GM18870 (cell line): Measurements from ENCODE around the gene SUPT6H.
A peak's percentile ranks its signal among the peaks of the same experiment; 100 is the strongest.

ENCODE experiments used
- ATAC-seq: cut with Tn5 transposase; IDR thresholded peaks from one replicate; pipeline ENCODE4 v1.9.1; 2021; ENCODE audit warnings: moderate library complexity; ENCODE audit not compliant: unreplicated experiment

Gene SUPT6H

GRCh38 chr17:28700278-28700677, 38.3 kb downstream of the SUPT6H start:
- ATAC-seq, result no peak

- no peak for ATAC-seq
Measured at GRCh38 chr17:28700830-28701492, 39.0 kb downstream of the SUPT6H start.

GRCh38 chr17:28702026-28702751, 40.2 kb downstream of the SUPT6H start:
- no peak for ATAC-seq

DNA sequence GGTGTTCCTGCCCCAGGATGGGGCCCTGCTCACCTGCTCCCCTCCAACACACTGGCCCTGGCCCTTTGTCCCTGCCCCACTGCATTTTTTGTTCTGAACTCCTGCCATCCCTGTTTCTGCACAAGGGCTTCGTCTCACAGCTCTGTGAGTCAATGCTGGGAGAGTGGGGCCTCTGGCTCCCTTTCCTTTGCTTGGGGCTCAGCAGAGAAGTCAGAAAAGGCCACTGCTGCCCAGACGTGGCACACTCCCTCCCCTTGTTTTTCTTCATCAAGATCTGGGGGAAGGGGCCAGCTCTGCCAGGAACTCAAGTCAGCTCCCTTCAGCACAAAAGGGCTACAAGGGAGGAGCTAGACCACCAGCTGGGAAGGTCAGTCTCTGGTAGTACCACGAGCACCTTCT, 40.7 kb downstream of the SUPT6H start:
- ATAC-seq, result no peak

- no peak for ATAC-seq
Measured at GRCh38 chr17:28703552-28704218, 41.7 kb downstream of the SUPT6H start.

DNA sequence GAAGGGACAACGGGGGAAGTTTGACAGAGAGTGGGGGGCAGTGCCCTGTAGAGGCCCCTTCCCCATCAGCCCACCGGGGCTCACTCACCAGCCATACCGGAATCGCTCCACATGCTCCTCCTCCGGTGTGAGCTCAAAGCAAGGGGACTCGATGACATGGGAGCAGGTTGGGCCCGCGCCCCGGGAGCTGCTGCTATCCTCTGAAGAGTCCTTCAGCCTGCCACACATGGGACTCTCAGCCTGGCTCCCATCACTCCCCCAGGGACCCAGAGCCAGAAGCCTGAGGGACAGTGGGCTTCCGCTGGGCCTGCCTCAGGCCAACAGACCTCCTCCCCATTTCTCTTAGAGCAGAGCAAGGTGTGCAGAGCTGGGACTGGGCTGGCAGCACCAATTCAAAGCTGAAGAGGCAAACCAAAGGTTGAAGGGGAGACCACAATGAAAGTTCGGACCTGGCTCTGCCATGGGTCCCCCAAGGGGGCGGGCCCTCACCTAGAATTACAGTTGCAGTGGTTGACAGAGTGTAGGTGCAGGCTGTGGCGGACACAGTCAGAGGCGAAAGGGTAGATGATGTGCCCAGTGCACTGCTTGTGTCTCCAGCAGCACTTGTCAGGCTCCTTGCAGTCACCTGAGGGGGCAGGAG, 42.3 kb downstream of the SUPT6H start:
- no peak for ATAC-seq

- no peak for ATAC-seq
Measured at GRCh38 chr17:28705074-28705659, 43.2 kb downstream of the SUPT6H start.

DNA sequence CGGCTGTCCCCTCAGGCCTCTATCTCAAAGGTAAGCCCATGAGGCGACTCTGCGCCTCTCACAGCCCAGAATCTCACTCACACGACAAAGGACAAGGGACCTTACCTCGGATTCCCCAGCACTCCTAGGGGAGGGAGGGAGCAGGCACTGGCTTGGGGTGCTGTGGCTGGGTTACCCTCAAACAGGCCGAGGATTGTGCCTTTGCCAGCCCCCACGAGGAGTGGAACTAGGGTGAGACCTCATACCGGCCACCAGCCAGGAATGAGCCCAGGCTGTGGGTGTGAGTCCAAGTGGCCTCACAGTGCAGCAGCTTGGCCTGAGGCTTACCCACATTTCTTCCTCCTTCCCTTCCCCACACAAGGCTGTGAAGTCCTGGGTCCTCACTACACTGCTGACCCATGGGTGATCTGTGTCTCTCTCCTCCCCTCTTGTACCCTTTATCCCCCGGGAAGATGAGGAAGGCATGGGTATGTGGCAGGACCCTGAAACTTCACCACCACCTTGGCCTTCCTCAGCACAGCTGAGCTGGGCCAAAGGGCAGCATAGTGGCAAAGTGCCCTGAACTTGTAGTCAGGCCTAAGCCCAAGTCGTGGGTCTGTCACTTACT, 43.8 kb downstream of the SUPT6H start:
- no peak for ATAC-seq

DNA sequence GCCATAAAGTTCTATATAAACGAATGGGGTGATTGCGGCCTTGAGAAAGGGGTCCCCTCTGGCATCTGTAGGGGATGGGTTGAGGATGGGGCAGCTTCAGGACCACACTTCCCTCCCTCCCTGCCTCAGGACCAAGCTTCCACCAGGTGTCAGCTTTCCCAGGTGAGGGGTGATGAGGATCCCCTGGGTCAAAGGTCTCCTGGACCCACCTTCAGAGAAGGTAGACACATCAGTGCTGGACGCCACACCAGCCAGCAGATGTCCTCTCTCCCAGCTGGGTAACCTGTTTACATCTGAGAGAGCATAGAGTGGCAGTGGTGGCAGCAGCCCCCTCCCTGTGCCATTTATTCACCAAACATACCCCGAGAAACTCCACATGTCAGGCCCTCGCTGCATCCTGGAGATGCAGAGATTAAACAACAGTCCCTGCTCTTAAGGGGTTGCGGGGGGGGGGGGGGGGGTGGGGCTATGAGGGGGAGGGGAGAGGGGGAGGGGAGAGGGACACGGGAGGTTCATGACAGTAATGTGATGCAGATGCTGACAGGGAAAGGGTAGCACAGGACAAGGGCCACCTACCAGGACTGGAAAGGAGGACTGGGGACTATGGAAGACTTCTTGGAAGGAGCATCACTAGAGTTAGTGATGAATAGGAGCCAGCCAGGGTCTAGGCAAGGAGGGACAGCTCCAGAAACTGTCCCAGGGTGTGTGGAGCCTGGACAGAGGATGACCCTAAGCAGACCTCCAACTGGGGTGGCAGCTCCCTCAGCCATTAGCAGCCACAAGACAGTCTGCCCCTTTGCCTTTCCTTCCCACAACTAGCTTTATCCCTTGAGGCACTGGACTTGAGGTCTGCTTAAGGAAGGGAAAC, 44.7 kb downstream of the SUPT6H start:
- ATAC-seq, result no peak

DNA sequence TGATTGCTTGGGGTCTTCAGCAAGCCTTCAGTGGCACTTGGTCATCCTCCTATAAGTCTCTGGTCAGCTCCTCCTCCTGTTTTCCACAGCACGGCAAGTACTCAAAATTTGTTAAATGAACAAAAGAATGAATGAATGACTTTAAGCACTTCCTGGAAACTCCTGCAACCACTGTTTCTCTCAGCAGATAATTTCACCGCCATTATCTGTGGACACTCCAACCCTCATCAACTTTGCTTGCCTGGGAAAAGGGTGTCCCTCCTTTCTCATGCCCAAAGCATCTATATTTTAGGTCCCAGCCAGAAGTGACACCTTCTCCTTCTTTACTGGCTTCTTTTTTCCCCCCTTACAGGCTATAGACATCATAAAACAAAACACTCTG, 45.3 kb downstream of the SUPT6H start:
- ATAC-seq, result no peak

DNA sequence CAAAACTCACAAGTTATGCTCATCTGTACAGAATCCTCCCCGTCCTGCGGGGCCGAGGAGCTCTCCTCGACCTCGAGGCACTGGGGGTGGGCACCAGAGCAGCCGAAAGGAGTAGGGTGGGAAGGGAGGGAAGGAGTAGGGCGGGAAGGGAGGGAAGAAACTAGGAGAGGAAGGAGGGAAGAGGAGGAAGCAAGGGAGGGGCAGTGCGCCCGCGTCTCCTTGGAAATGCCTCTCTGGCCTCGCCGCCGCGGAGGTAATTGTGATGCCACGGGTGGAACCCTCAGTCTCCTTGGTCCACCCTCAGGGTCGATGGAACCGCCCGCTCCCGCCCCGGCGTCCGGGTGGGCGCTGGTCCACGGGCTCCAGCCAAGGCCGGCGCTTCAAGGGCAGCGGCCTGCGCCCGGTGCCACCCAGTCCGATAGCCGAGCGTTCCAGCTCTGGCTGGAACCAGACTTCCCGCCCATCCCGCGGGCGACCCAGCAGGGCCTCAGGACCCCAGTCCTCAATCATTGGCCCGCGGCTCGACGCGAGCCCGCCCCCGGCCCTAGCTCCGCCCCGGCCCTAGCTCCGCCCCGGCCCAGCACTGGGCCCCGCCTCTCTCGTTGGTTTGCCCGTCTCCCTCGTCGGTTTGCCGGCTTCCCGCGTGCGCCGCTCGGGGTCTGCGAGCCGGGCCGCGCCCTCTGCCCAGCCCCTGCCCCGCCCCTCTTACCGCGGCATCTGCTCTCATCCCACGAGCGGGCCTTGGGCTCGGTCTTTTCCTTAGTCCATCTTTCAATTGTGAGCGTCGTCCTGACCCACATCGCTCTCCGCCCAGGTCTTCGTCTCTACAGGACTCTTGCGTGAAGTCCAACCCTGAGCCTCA, 49.1 kb downstream of the SUPT6H start:
- peak; percentile 46 for ATAC-seq

DNA sequence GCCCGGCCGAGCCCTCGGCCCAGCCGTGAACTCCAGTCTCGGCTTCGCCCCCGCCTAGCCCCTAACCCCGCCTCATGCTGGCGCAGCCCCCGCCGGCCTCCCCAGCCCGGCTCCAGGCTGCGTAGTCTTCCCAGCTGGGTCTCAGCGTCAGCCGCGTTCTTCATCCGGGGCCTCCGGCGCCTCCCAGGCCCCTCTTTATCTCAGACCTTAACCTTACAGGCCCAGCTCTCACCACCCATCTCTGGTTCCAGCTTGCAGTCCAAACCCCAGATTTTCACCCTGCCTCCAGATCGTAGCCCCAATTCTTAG, 49.7 kb downstream of the SUPT6H start, which contains the start of gene PROCA1:
Gene PROCA1, minus strand, starts transcription at position 166 of the 309 bp plus-strand sequence. CDS start 228 bp downstream, outside the sequence.
- no peak for ATAC-seq

DNA sequence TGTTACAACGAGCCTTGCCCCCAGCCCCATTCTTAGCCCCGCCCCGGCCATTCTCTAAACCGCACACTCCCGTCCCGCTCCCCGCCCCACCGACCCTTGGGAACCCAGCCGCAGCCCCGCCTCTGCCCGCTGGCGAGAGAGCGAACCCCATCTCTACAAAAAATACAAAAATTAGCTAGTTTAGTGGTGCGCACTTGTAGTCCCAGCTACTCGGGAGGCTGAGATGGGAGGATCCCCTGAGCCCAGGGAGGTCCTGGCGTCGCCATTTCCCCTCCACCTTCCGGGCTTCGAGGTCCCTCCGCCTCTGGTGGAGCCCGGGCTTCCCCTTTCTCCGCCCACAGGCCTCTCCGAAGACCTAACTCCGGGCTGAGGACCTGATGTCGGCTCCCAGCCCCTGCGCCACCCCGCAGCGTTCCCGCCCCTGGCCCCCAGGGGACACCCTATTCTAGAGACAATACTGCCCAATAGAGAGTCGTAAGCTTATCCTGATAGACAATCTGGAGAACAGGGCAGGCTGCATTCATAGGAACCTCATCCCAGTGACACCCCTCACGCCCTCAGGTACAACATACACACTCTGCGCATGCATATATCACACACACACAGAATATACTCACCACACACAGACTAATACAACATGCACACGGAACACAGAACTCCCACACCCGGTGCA, 50.2 kb downstream of the SUPT6H start:
- no peak for ATAC-seq

- no peak for ATAC-seq
Measured at GRCh38 chr17:28712705-28713415, 50.9 kb downstream of the SUPT6H start.

- ATAC-seq, result no peak
Measured at GRCh38 chr17:28714281-28714680, 52.3 kb downstream of the SUPT6H start.

DNA sequence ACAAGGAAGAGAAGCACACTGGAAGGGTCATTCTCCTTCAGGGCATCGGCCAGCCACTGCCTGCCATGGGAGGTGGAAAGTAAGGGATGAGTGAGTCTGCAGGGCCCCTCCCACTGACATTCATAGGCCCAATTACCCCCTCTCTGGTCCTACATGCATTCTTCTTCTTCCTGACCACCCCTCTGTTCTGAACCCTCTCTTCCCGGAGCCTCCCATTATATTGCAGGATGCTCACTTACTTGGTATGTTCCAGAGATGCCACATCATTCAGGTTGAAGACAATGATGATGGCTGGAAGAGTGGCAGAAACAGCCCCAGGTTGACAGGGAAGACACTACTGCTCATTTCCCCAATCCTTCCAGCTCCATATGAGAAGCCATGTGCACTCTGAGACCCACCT, 53.2 kb downstream of the SUPT6H start:
- ATAC-seq, result no peak

GRCh38 chr17:28716740-28717577, 55.0 kb downstream of the SUPT6H start:
- ATAC-seq, result no peak
